ENCODE results near the gene NELL1.

DNA sequence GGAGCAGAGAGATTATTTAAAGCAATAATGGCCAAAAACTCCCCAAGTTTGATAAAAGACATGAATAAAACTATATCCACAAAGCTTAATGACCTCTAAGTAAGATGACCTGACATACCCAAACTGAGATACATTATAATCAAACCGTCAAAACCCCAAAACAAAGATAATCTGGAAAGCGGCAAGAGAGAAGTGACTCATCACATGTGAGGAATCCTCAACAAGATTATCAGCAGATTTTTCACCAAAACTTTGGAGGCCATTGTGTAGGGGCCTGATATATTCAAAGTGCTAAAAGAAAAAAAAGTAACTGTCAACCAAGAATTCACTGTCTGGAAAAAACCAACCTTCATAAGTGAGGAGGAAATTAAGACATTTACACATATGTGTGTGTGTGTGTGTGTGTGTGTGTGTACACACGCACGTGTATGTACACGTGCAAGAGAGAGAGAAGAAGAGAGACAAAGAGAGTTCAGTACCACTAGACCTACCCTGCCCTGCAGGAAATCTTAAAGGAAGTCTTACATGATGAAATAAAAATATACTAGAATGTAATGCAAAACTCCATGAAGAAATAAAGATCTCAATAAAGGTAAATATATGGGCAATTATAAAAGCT, 752.4 kb downstream of the NELL1 start:
- TF ChIP-seq, protein P1, sequence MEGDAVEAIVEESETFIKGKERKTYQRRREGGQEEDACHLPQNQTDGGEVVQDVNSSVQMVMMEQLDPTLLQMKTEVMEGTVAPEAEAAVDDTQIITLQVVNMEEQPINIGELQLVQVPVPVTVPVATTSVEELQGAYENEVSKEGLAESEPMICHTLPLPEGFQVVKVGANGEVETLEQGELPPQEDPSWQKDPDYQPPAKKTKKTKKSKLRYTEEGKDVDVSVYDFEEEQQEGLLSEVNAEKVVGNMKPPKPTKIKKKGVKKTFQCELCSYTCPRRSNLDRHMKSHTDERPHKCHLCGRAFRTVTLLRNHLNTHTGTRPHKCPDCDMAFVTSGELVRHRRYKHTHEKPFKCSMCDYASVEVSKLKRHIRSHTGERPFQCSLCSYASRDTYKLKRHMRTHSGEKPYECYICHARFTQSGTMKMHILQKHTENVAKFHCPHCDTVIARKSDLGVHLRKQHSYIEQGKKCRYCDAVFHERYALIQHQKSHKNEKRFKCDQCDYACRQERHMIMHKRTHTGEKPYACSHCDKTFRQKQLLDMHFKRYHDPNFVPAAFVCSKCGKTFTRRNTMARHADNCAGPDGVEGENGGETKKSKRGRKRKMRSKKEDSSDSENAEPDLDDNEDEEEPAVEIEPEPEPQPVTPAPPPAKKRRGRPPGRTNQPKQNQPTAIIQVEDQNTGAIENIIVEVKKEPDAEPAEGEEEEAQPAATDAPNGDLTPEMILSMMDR (IDR thresholded peaks at IDR 0.05): no peak
- no peak for TF ChIP-seq POLR2AphosphoS5 (IDR thresholded peaks at IDR 0.05)
- no peak for TF ChIP-seq POLR2A (IDR thresholded peaks at IDR 0.05)
